Kidney epithelial cell (primary cell): ENCODE data around the gene FCRL3. TPM values are rescaled to one million over a fixed set of nuclear protein-coding genes. Genes with fewer than 3 reads are reported as not detected.
A peak's percentile ranks its signal among the peaks of the same experiment; 100 is the strongest.

ENCODE experiments used
- DNase-seq: peaks from one replicate; pipeline ENCODE4 v3.0.0-alpha.2; 2010; ENCODE audit warnings: low read depth
- H3K27me3 ChIP-seq: 2 replicates; pipeline ENCODE4 v1.6.0; 2011; ENCODE audit warnings: low read length; ENCODE audit not compliant: control insufficient read depth, insufficient read depth
- H3K36me3 ChIP-seq: 2 replicates; pipeline ENCODE4 v1.5.1; 2011; ENCODE audit warnings: low read length; ENCODE audit not compliant: control insufficient read depth, insufficient read depth
- H3K4me3 ChIP-seq: 2 replicates; pipeline ENCODE4 v1.5.1; 2011; ENCODE audit warnings: low read depth, mild to moderate bottlenecking, control low read depth, low read length
- CTCF ChIP-seq: IDR thresholded peaks from 2 replicates; pipeline ENCODE4 v1.5.1; 2011; ENCODE audit warnings: mild to moderate bottlenecking, moderate library complexity, low read length, control low read depth, inconsistent platforms; ENCODE audit not compliant: insufficient read depth, poor library complexity, severe bottlenecking
- total RNA-seq: library from RNA; depleted of rRNA; stranded (reverse); fragments of >200 nt; gene quantifications from 2 replicates; pipeline ENCODE4 v1.2.3, GENCODE V29; 2015

FCRL3 gene
- total RNA-seq, 1 donor from 2014 or later: not detected

GRCh38 chr1:157695417-157695816, 5.2 kb downstream of the FCRL3 start:
- no peaks in the 10 kb centered on the region for H3K27me3 ChIP-seq
- no peaks in the 10 kb centered on the region for H3K36me3 ChIP-seq
- TF ChIP-seq CTCF: no peak
- no peak overlapping the region for H3K4me3 ChIP-seq
- DNase-seq: no peak

GRCh38 chr1:157691285-157691920, 9.2 kb downstream of the FCRL3 start:
- Histone ChIP-seq H3K36me3 (no peaks in the 10 kb centered on the region), H3K27me3 (no peaks in the 10 kb centered on the region), H3K4me3 (no peak overlapping the region)
- peak; percentile 62 for TF ChIP-seq CTCF
- no peak for DNase-seq

- no peak for TF ChIP-seq CTCF
- Histone ChIP-seq H3K4me3 (no peak overlapping the region), H3K36me3 (no peaks in the 10 kb centered on the region), H3K27me3 (no peaks in the 10 kb centered on the region)
- DNase-seq: no peak
Observed at GRCh38 chr1:157682710-157683437, 17.7 kb downstream of the FCRL3 start.

- DNase-seq: no peak
- Histone ChIP-seq H3K27me3 (no peaks in the 10 kb centered on the region), H3K36me3 (no peaks in the 10 kb centered on the region), H3K4me3 (no peak overlapping the region)
- no peak for TF ChIP-seq CTCF
Observed at GRCh38 chr1:157678721-157679120, 21.8 kb downstream of the FCRL3 start.

GRCh38 chr1:157673008-157673407, 27.6 kb downstream of the FCRL3 start:
- no peaks in the 10 kb centered on the region for H3K36me3 ChIP-seq
- no peak for DNase-seq
- TF ChIP-seq CTCF: no peak

More at GRCh38 chr1:157673008-157673407, 27.6 kb downstream of the FCRL3 start:
- no peak overlapping the region for H3K4me3 ChIP-seq
- H3K27me3 ChIP-seq: no peaks in the 10 kb centered on the region
